HepG2 (cell line): Measurements from ENCODE around the gene RABIF. TPM values are rescaled to one million over a fixed set of nuclear protein-coding genes. Genes with fewer than 3 reads are reported as not detected.

Source experiments
- ARID5B ChIP-seq: IDR thresholded peaks from 2 replicates; pipeline ENCODE4 v1.4.0; 2020; ENCODE audit warnings: mild to moderate bottlenecking, missing genetic modification reagents
- ASH2L ChIP-seq: fragments of 300-600, 200-600 bp; sonication (generic); IDR thresholded peaks from 2 replicates; pipeline ENCODE4 v1.7.0; 2017; ENCODE audit warnings: low read depth, mild to moderate bottlenecking, moderate library complexity, mixed read lengths, low read length; ENCODE audit not compliant: insufficient read length
- BHLHE40 ChIP-seq: IDR thresholded peaks from 2 replicates; pipeline ENCODE4 v1.6.1; 2011; ENCODE audit warnings: low read length, improper control_type of control experiment
- CEBPG ChIP-seq: IDR thresholded peaks from 2 replicates; pipeline ENCODE4 v1.6.1; 2016
- ELF3 ChIP-seq: IDR thresholded peaks from 2 replicates; pipeline ENCODE4 v1.6.1; 2016; ENCODE audit warnings: missing genetic modification reagents, missing compliant biosample characterization
- FIP1L1 ChIP-seq: fragments of 200-400 bp; formaldehyde crosslinking; IDR thresholded peaks from 2 replicates; pipeline ENCODE4 v1.6.1; 2018; ENCODE audit warnings: low read depth, mild to moderate bottlenecking, low read length, moderate library complexity, borderline replicate concordance; ENCODE audit not compliant: insufficient read depth
- FOXO4 ChIP-seq: sonication (generic); formaldehyde crosslinking; conservative IDR thresholded peaks from 2 replicates; pipeline ENCODE4 v1.8.1; 2023; ENCODE audit warnings: missing genetic modification reagents
- ISL2 ChIP-seq: sonication (generic); formaldehyde crosslinking; IDR thresholded peaks from 2 replicates; pipeline ENCODE4 v1.5.0; 2020; ENCODE audit warnings: missing genetic modification reagents
- MAF1 ChIP-seq: sonication (generic); formaldehyde crosslinking; IDR thresholded peaks from 2 replicates; pipeline ENCODE4 v1.5.0; 2020; ENCODE audit warnings: missing genetic modification reagents, borderline replicate concordance
- MTF2 ChIP-seq: sonication (generic); formaldehyde crosslinking; IDR thresholded peaks from 2 replicates; pipeline ENCODE4 v1.5.0; 2020; ENCODE audit warnings: missing genetic modification reagents, borderline replicate concordance
- NAIF1 ChIP-seq: sonication (generic); formaldehyde crosslinking; IDR thresholded peaks from 2 replicates; pipeline ENCODE4 v1.5.0; 2020; ENCODE audit warnings: mild to moderate bottlenecking, missing genetic modification reagents, borderline replicate concordance
- PITX1 ChIP-seq: sonication (generic); formaldehyde crosslinking; IDR thresholded peaks from 2 replicates; pipeline ENCODE4 v1.5.1; 2020; ENCODE audit warnings: mild to moderate bottlenecking, missing genetic modification reagents
- SOX13 ChIP-seq, 3 experiments: fragments of 450-650 bp in 1 of 3; sonication (generic) in 1 of 3; formaldehyde crosslinking in 1 of 3; IDR thresholded peaks in 2 of 3; conservative IDR thresholded peaks in 1 of 3; 2 replicates each; pipeline versions ENCODE4 v1.5.0 to v1.6.1; 2016 to 2020; ENCODE audit warnings: antibody characterized with exemption in 1 of 3, mild to moderate bottlenecking in 1 of 3, missing compliant biosample characterization in 1 of 3, missing genetic modification reagents in 1 of 3, moderate library complexity in 1 of 3
- TBP ChIP-seq: sonication (generic); formaldehyde crosslinking; IDR thresholded peaks from 2 replicates; pipeline ENCODE4 v1.5.0; 2020; ENCODE audit warnings: missing genetic modification reagents
- ZBTB8A ChIP-seq: sonication (generic); formaldehyde crosslinking; IDR thresholded peaks from 2 replicates; pipeline ENCODE4 v1.4.0; 2020; ENCODE audit warnings: mild to moderate bottlenecking, low read depth, missing genetic modification reagents, borderline replicate concordance
- ZNF20 ChIP-seq: sonication (generic); formaldehyde crosslinking; IDR thresholded peaks from 2 replicates; pipeline ENCODE4 v1.4.0; 2020; ENCODE audit warnings: mild to moderate bottlenecking, moderate library complexity, missing genetic modification reagents
- ZNF30 ChIP-seq: sonication (generic); formaldehyde crosslinking; IDR thresholded peaks from 2 replicates; pipeline ENCODE4 v1.5.0; 2020; ENCODE audit warnings: mild to moderate bottlenecking, missing genetic modification reagents
- ZNF331 ChIP-seq: sonication (generic); formaldehyde crosslinking; IDR thresholded peaks from 2 replicates; pipeline ENCODE4 v1.4.0; 2020; ENCODE audit warnings: missing genetic modification reagents
- ZNF614 ChIP-seq: IDR thresholded peaks from 2 replicates; pipeline ENCODE4 v1.6.1; 2018; ENCODE audit warnings: missing biosample characterization, missing genetic modification reagents, inconsistent platforms, borderline replicate concordance
- ZNF629 ChIP-seq: sonication (generic); formaldehyde crosslinking; conservative IDR thresholded peaks from 2 replicates; pipeline ENCODE4 v1.5.0; 2020; ENCODE audit warnings: missing genetic modification reagents
- ZNF652 ChIP-seq: IDR thresholded peaks from 2 replicates; pipeline ENCODE4 v1.6.1; 2016; ENCODE audit warnings: low read depth, borderline replicate concordance
- ZNF773 ChIP-seq: sonication (generic); formaldehyde crosslinking; IDR thresholded peaks from 2 replicates; pipeline ENCODE4 v1.4.0; 2020; ENCODE audit warnings: missing genetic modification reagents, borderline replicate concordance
- polyA plus RNA-seq, 8 experiments: library from polyadenylated mRNA; depleted of rRNA in 3 of 8; stranded (reverse) in 7 of 8; unstranded in 1 of 8; fragments of >200 nt; fragmentation: Illumina TruSeq in 4 of 8; extraction: Trizol in 4 of 8; gene quantifications; 2 replicates each; pipeline versions ENCODE4 v1.2.1 to v1.2.3, GENCODE V29; 2011 to 2016; ENCODE audit warnings: low read depth in 4 of 8, missing spikeins in 1 of 8, mixed read lengths in 1 of 8; ENCODE audit not compliant: insufficient read depth in 1 of 8
- total RNA-seq, 5 experiments: library from RNA; depleted of rRNA; stranded (reverse); fragments of >200 nt; fragmentation: Illumina TruSeq; extraction: Trizol; gene quantifications; 2 replicates each; pipeline ENCODE4 v1.2.3, GENCODE V29; 2016; ENCODE audit warnings: low read depth in 1 of 5
- TF ChIP-seq, protein P1 (sequence below): sonication (generic); formaldehyde crosslinking; IDR thresholded peaks from 2 replicates; pipeline ENCODE4 v1.8.0; 2022; ENCODE audit warnings: mild to moderate bottlenecking, missing genetic modification reagents; ENCODE audit not compliant: insufficient replicate concordance

RABIF gene
- total and polyA plus RNA-seq, 2 of the 13 experiments (the other 11 are each of a cell fraction or from before 2014, with no cell fraction given): 7.6 to 8.3 TPM

- TF ChIP-seq ARID5B (CRISPR knock-in tag) (peak; percentile 60), BHLHE40 (peak; percentile 64), ZNF20 (CRISPR knock-in tag) (no peak), MTF2 (CRISPR knock-in tag) (no peak), MAF1 (no peak), TBP (no peak), SOX13 (IDR thresholded peaks at IDR 0.05) (no peak), SOX13 (CRISPR knock-in tag; conservative IDR thresholded peaks at IDR 0.05 in 1 of 2, IDR thresholded peaks at IDR 0.05 in 1 of 2) (no peak; a peak in 1 of 4 replicates), ELF3 (CRISPR knock-in tag) (0 out of 2 replicates have a peak, but pooled peaks have one; percentile 15), CEBPG (CRISPR knock-in tag) (peak; percentile 45; the same call in 1 of the 2 replicates), ZNF773 (CRISPR knock-in tag) (no peak), FOXO4 (CRISPR knock-in tag) (no peak), ZNF652 (no peak), ZNF331 (CRISPR knock-in tag) (0 out of 2 replicates have a peak, but pooled peaks have one; percentile 12), ZNF614 (CRISPR knock-in tag) (no peak), ISL2 (0 out of 2 replicates have a peak, but pooled peaks have one; percentile 28), ZBTB8A (CRISPR knock-in tag) (no peak), ASH2L (peak; percentile 34), FIP1L1 (no peak), NAIF1 (no peak), ZNF30 (CRISPR knock-in tag) (no peak), ZNF629 (CRISPR knock-in tag) (peak; percentile 58), PITX1 (CRISPR knock-in tag) (no peak)
- TF ChIP-seq, protein P1, sequence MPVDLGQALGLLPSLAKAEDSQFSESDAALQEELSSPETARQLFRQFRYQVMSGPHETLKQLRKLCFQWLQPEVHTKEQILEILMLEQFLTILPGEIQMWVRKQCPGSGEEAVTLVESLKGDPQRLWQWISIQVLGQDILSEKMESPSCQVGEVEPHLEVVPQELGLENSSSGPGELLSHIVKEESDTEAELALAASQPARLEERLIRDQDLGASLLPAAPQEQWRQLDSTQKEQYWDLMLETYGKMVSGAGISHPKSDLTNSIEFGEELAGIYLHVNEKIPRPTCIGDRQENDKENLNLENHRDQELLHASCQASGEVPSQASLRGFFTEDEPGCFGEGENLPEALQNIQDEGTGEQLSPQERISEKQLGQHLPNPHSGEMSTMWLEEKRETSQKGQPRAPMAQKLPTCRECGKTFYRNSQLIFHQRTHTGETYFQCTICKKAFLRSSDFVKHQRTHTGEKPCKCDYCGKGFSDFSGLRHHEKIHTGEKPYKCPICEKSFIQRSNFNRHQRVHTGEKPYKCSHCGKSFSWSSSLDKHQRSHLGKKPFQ (CRISPR knock-in tag): no peak
Measured at GRCh38 chr1:202862679-202863560, 26.0 kb downstream of the RABIF start (continued).
